DMS114 treated with DMSO at 0.1 percent for 48 hours (cell line): Measurements from ENCODE around the gene TENM4.
"Not testable (repeated sequence)": the region's sequence is repeated elsewhere in the genome, so short reads cannot be mapped to it uniquely, and the experiment has no call there.

ENCODE experiments used
- DNase-seq: peaks from one replicate; lab custom pipeline; 2025; ENCODE audit not compliant: unreplicated experiment; lab: John Stamatoyannopoulos, UW

Gene TENM4

GRCh38 chr11:78828676-78829075, 612.2 kb downstream of the TENM4 start:
- no peak for DNase-seq

GRCh38 chr11:78827291-78827690, 613.5 kb downstream of the TENM4 start:
- DNase-seq, result not testable (repeated sequence)

- DNase-seq, result no peak
Observed at GRCh38 chr11:78825591-78826020, 615.2 kb downstream of the TENM4 start.

- DNase-seq, result no peak
Observed at GRCh38 chr11:78823588-78823987, 617.2 kb downstream of the TENM4 start.

DNA sequence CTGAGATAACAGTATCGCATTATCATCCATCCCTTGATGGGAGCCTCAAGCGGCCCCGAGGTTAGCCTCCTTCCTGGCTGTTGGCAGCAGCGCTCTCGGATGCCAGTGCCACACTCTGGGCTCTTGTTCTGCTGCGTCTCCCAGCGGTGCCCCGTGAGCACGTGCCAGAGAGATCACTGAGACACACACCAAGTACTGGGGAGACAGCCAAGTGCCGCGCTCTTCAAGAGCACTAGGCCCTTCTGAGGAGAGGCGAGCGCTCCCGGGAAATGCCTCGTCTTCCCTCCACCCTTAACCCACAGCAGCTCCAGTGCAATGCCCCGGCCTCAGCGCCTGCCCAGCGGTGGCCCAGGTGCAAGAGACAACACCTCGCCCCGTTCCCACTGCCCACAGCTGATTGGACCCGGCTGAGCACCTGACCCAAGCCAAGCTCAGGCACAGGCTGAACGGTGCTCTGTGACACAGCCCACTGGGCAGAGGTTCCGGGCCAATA, 617.9 kb downstream of the TENM4 start:
- DNase-seq, result no peak

DNA sequence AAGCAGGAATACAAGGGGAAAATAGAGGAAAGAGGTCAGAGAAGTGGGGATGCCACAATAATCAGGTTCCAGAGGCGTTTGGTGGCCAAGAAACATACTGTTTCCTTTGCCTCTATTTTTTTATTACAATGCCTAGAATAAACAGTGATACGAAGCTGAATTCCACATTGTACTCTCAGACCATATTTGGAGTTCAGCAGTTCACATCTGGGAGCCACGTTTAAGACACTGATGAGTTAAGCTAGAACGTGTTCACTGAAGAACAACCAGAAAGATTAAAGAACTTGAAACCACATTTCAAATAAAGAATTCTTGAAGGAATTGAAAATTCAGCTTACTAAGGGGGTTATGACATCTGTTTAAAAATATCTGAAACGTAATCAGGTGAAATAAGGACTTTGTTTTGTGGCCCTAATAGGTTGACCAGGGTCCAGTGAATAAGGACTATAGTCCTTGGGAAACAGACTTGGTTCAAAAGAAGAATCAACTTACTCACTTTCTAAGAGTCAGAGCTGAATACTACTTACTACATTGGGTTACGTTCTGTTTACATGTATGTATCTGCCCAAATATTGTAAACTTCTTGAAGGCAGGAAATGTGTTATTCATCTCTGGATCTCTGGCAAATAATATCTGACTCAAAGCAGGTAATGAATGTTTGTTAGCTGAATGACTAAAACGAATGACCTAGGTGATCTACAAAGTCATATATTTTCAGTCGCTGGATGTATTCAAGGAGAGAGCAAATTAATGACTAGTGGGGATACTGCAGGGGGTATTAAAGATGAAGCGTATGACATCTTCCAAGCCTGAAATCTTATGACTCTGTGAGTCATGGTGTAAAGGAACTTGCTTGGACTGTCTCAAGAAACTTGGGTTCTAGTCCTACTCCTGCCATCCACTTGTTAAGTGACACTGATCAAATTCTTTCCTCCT, 619.2 kb downstream of the TENM4 start:
- no peak for DNase-seq

- DNase-seq, result no peak
Observed at GRCh38 chr11:78820741-78821140, 620.1 kb downstream of the TENM4 start.

GRCh38 chr11:78818201-78818600, 622.6 kb downstream of the TENM4 start:
- no peak for DNase-seq

DNA sequence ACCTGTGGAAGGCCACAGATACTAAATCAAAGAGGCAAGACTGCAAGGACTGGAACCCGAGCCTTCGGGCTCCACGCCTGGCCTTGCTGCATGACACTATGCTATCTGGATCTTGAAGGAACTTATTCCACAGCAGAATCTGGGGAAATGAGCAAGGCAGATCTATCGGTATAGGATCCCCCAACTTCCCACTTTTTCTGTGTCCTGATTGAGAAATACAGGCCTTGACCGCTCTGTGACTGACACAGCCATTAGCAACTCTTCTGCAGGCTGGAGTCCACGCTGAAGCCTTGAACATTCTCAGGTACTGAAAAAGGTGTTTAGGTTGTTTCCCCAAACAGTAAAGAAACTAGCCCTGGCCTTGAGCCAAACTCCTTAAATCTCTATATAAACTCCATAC, 625.0 kb downstream of the TENM4 start:
- DNase-seq, result no peak

- no peak for DNase-seq
Observed at GRCh38 chr11:78812513-78813293, 628.1 kb downstream of the TENM4 start.

DNA sequence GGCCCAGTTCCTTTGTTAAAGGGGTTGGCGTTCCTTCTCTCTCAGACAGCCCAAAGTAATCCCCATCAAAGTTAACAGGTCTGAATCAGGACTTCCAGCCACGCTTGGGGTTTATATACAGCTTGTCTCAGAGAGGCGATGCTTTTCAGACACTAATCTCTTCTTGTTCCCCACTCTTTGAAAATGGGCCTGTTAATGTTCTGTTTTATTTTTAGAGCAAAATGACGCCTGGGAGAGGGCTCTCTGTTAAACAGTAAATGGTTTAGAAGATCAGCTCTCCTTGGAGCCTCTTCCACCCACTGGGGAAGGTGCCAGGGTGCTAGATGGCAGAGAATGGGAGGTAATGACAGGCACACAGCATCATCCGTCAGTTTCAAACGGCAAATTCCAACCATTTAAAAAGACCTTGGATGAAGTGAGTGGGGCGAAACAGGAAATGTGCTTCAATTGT, 630.2 kb downstream of the TENM4 start:
- DNase-seq, result no peak

DNA sequence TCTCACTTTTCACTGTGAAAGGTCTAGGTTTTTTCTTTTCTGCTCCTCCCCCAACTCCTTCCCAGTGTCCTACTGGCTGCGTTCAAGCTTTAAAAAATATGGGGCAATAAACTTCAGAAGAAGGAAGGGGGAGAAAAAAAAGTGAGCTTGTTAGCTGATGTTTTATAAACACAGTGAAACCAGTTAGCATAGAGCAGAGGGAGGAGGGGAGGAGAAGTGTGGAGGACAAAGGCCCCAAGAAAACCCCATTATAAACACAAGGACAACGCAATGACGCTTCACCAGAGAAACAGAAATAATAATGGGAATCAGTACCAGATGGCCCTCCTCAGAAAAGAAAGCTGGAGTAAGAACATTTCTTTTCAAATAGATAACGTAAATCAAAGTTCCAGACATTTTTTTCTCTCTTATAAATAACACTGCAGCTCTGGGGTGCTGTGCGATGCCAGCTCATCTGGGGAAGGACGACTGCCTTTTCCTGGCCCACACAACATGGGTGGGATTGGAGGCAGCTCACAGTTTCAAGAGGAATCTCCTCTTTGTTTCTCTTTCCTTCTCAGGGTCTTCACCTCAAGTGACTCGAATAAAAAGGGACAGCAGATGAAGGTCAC, 630.8 kb downstream of the TENM4 start:
- no peak for DNase-seq

- DNase-seq, result no peak
Observed at GRCh38 chr11:78808923-78809322, 631.9 kb downstream of the TENM4 start.

DNA sequence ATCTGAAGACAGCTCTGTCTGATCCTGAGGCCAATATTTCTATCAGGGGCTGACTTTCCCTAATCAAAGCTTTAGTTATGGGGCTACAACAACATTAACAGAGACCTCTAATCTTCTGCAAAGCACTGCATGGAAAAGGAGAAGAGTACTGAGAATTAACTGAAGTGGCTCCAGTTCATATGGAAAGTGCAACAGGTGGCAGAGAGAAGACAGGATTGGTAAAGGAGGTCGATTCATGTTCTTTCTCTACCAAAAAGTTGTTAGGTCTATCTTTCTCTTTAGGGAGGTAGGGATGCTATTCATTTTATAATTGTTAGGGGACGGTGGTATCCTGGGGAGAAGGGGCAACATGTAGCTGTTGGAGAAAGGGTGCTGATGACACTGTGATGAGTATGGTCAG, 633.5 kb downstream of the TENM4 start:
- no peak for DNase-seq

GRCh38 chr11:78806214-78807004, 634.4 kb downstream of the TENM4 start:
- no peak for DNase-seq

GRCh38 chr11:78804991-78805390, 635.8 kb downstream of the TENM4 start:
- no peak for DNase-seq

- no peak for DNase-seq
Observed at GRCh38 chr11:78803995-78804394, 636.8 kb downstream of the TENM4 start.

GRCh38 chr11:78802058-78802761, 638.6 kb downstream of the TENM4 start:
- no peak for DNase-seq

GRCh38 chr11:78801161-78801884, 639.5 kb downstream of the TENM4 start:
- DNase-seq, result no peak
